Ovary (tissue), 3 donors: ENCODE data around the gene OSBPL8.

ENCODE experiments used
- POLR2A ChIP-seq: fragments of 450-650 bp; IDR thresholded peaks from one replicate; pipeline ENCODE4 v1.6.1; 2017; ENCODE audit warnings: antibody characterized with exemption, mild to moderate bottlenecking, moderate library complexity
- TF ChIP-seq, protein P1 (sequence below), 3 donors: fragments of 450-650 bp in 2 of 3; fragments of 200-600 bp in 1 of 3; IDR thresholded peaks; one replicate each; pipeline versions ENCODE4 v1.5.1 to v1.8.0; 2016 to 2022; ENCODE audit warnings: antibody characterized with exemption in 3 of 3, mild to moderate bottlenecking in 1 of 3
- donor health status: DM: no; HTN: no; CAD: no.

DNA sequence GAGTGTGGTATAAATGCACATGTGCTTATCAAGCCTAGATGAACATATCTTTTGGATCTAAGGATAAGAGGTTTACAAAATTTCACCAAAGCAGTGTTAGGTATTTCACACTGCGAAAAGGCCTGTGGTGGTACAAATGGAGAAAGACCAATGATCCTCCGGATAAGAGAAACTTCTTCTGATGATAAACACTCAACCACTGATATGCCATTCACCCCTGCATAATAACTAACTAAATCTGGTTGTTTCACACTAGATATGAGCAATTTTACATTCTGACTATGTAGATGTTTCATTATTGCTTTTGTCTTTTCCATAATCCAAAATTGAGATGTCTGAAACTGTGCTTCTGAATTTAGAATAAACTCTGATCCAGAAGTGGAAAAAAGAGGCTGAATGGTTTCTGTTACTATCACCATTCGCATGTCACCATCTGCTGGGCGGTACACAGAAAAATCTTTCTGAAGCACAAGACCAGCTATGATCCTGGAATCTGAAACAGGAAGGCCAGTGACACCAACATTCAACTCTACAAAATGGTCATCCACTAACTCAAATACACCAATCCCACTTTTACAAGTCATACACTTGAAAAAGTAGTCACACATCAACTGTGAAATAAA is 212.7 kb downstream of the OSBPL8 start:
- TF ChIP-seq, protein P1, sequence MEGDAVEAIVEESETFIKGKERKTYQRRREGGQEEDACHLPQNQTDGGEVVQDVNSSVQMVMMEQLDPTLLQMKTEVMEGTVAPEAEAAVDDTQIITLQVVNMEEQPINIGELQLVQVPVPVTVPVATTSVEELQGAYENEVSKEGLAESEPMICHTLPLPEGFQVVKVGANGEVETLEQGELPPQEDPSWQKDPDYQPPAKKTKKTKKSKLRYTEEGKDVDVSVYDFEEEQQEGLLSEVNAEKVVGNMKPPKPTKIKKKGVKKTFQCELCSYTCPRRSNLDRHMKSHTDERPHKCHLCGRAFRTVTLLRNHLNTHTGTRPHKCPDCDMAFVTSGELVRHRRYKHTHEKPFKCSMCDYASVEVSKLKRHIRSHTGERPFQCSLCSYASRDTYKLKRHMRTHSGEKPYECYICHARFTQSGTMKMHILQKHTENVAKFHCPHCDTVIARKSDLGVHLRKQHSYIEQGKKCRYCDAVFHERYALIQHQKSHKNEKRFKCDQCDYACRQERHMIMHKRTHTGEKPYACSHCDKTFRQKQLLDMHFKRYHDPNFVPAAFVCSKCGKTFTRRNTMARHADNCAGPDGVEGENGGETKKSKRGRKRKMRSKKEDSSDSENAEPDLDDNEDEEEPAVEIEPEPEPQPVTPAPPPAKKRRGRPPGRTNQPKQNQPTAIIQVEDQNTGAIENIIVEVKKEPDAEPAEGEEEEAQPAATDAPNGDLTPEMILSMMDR (IDR thresholded peaks at IDR 0.05), result no peak
- TF ChIP-seq POLR2A, result no peak
